Caki2 (cell line): ENCODE data around the gene KRT38. TPM values are rescaled to one million over a fixed set of nuclear protein-coding genes. Genes with fewer than 3 reads are reported as not detected.
A peak's percentile ranks its signal among the peaks of the same experiment; 100 is the strongest.

Source experiments
- DNase-seq: peaks from one replicate; pipeline ENCODE4 v3.0.0-alpha.2; 2015; ENCODE audit warnings: low read depth
- in situ Hi-C: cut with HindIII; loops from 2 replicates; pipeline ENCODE4 v1.10.0; 2016; ENCODE audit warnings: low sequenced_read_pairs, low pct_unique_long_range_greater_than_20kb, mixed read lengths
- total RNA-seq: library from RNA; depleted of rRNA; stranded (reverse); fragments of >200 nt; shearing (Covaris generic); gene quantifications from 2 replicates; pipeline ENCODE4 v1.2.3, GENCODE V29; 2014; ENCODE audit warnings: low replicate concordance

Gene KRT38
- total RNA-seq, 1 experiment from 2014 or later, result not detected

- in situ Hi-C loops, result no loop called here
- peak; percentile 84 for DNase-seq
Measured at GRCh38 chr17:41464682-41465081, 23.9 kb upstream of the KRT38 start.

GRCh38 chr17:41464173-41464572 lies 23.4 kb upstream of the KRT38 start:
- DNase-seq, result no peak
- in situ Hi-C loops, result no loop called here

- no peak for DNase-seq
Measured at GRCh38 chr17:41463746-41464145, 23.0 kb upstream of the KRT38 start.

GRCh38 chr17:41462705-41463104 lies 21.9 kb upstream of the KRT38 start:
- no peak for DNase-seq
- in situ Hi-C loops, result no loop called here

More at GRCh38 chr17:41463746-41464145, 23.0 kb upstream of the KRT38 start:
- in situ Hi-C loops, result no loop called here

GRCh38 chr17:41457676-41458075 lies 16.9 kb upstream of the KRT38 start:
- DNase-seq, result no peak
- in situ Hi-C loops, result no loop called here

- no peak for DNase-seq
- in situ Hi-C loops, result no loop called here
Measured at GRCh38 chr17:41456204-41456603, 15.4 kb upstream of the KRT38 start.

GRCh38 chr17:41455236-41455635 lies 14.5 kb upstream of the KRT38 start:
- no peak for DNase-seq
- in situ Hi-C loops, result no loop called here

- DNase-seq, result no peak
Measured at GRCh38 chr17:41453066-41453465, 12.3 kb upstream of the KRT38 start.

GRCh38 chr17:41452281-41452680 lies 11.5 kb upstream of the KRT38 start:
- in situ Hi-C loops, result no loop called here
- no peak for DNase-seq

More at GRCh38 chr17:41453066-41453465, 12.3 kb upstream of the KRT38 start:
- in situ Hi-C loops, result no loop called here

- in situ Hi-C loops, result no loop called here
- DNase-seq, result no peak
Measured at GRCh38 chr17:41451154-41451728, 10.5 kb upstream of the KRT38 start.

- no peak for DNase-seq
- in situ Hi-C loops, result no loop called here
Measured at GRCh38 chr17:41449008-41449407, 8.2 kb upstream of the KRT38 start.

GRCh38 chr17:41448506-41448905 lies 7.7 kb upstream of the KRT38 start:
- in situ Hi-C loops, result no loop called here
- DNase-seq, result no peak

- DNase-seq, result no peak
- in situ Hi-C loops, result no loop called here
Measured at GRCh38 chr17:41446806-41447205, 6.0 kb upstream of the KRT38 start.

- no peak for DNase-seq
- in situ Hi-C loops, result no loop called here
Measured at GRCh38 chr17:41444640-41445039, 3.9 kb upstream of the KRT38 start.

- no peak for DNase-seq
- in situ Hi-C loops, result no loop called here
Measured at GRCh38 chr17:41444186-41444585, 3.4 kb upstream of the KRT38 start.

- DNase-seq, result no peak
Measured at GRCh38 chr17:41442739-41443138, 2.0 kb upstream of the KRT38 start.

GRCh38 chr17:41439375-41439774 lies 1.4 kb downstream of the KRT38 start:
- in situ Hi-C loops, result no loop called here
- DNase-seq, result no peak

More at GRCh38 chr17:41442739-41443138, 2.0 kb upstream of the KRT38 start:
- in situ Hi-C loops, result no loop called here

GRCh38 chr17:41437769-41438168 lies 3.0 kb downstream of the KRT38 start:
- no peak for DNase-seq
- in situ Hi-C loops, result no loop called here

- in situ Hi-C loops, result no loop called here
- no peak for DNase-seq
Measured at GRCh38 chr17:41437254-41437653, 3.5 kb downstream of the KRT38 start.

- DNase-seq, result no peak
- in situ Hi-C loops, result no loop called here
Measured at GRCh38 chr17:41434415-41434814, 6.4 kb downstream of the KRT38 start.

- in situ Hi-C loops, result no loop called here
- DNase-seq, result no peak
Measured at GRCh38 chr17:41434005-41434404, 6.8 kb downstream of the KRT38 start.
